H9 (cell line): ENCODE data around the gene MUSTN1. TPM values are rescaled to one million over a fixed set of nuclear protein-coding genes. Genes with fewer than 3 reads are reported as not detected.

Experiments used
- DNase-seq: peaks from one replicate; pipeline ENCODE4 v3.0.0-alpha.2; 2017
- H2AFZ ChIP-seq: one replicate; pipeline ENCODE4 v1.6.1; 2013; ENCODE audit warnings: mild to moderate bottlenecking, low read length, control low read depth, moderate library complexity
- H2AK5ac ChIP-seq: 2 replicates; pipeline ENCODE4 v1.6.1; 2013; ENCODE audit warnings: low read length, control low read depth, mixed read lengths; ENCODE audit not compliant: insufficient read length
- H2BK120ac ChIP-seq: one replicate; pipeline ENCODE4 v1.6.1; 2013; ENCODE audit warnings: low read depth, mild to moderate bottlenecking, low read length, control low read depth, inconsistent platforms; ENCODE audit not compliant: poor library complexity, severe bottlenecking
- H2BK12ac ChIP-seq: 2 replicates; pipeline ENCODE4 v1.6.1; 2013; ENCODE audit warnings: low read length, control low read depth, mixed read lengths, low read depth; ENCODE audit not compliant: insufficient read length
- H2BK15ac ChIP-seq: 2 replicates; pipeline ENCODE4 v1.6.1; 2013; ENCODE audit warnings: low read depth, low read length, control low read depth
- H2BK20ac ChIP-seq: one replicate; pipeline ENCODE4 v1.6.1; 2013; ENCODE audit warnings: low read depth, mild to moderate bottlenecking, low read length, control low read depth, inconsistent platforms; ENCODE audit not compliant: poor library complexity, severe bottlenecking
- H2BK5ac ChIP-seq: 2 replicates; pipeline ENCODE4 v1.6.1; 2013; ENCODE audit warnings: low read length, control low read depth, mixed read lengths; ENCODE audit not compliant: insufficient read length
- H3K14ac ChIP-seq: 2 replicates; pipeline ENCODE4 v1.6.1; 2013; ENCODE audit warnings: low read length, control low read depth; ENCODE audit not compliant: insufficient read depth
- H3K18ac ChIP-seq: 2 replicates; pipeline ENCODE4 v1.6.1; 2013; ENCODE audit warnings: low read depth, mild to moderate bottlenecking, mixed read lengths, low read length, control low read depth; ENCODE audit not compliant: insufficient read length
- H3K23ac ChIP-seq: 2 replicates; pipeline ENCODE4 v1.6.1; 2013; ENCODE audit warnings: low read length, control low read depth, mixed read lengths, low read depth; ENCODE audit not compliant: insufficient read length
- H3K23me2 ChIP-seq: 2 replicates; pipeline ENCODE4 v1.6.1; 2013; ENCODE audit warnings: low read depth, mild to moderate bottlenecking, mixed read lengths, low read length, control low read depth; ENCODE audit not compliant: insufficient read length, poor library complexity, severe bottlenecking
- H3K27ac ChIP-seq: 2 replicates; pipeline ENCODE4 v1.5.1; 2013; ENCODE audit warnings: low read length, control low read depth, mixed read lengths, low read depth; ENCODE audit not compliant: insufficient read length
- H3K27me3 ChIP-seq: 2 replicates; pipeline ENCODE4 v1.6.1; 2013; ENCODE audit warnings: low read length, control low read depth, inconsistent platforms; ENCODE audit not compliant: insufficient read depth
- H3K4ac ChIP-seq: 2 replicates; pipeline ENCODE4 v1.6.1; 2013; ENCODE audit warnings: low read depth, mild to moderate bottlenecking, control low read depth, inconsistent platforms, low read length, moderate library complexity
- H3K4me1 ChIP-seq: 2 replicates; pipeline ENCODE4 v1.6.1; 2013; ENCODE audit warnings: low read length, control low read depth, inconsistent platforms; ENCODE audit not compliant: insufficient read depth
- H3K4me2 ChIP-seq: 2 replicates; pipeline ENCODE4 v1.6.1; 2013; ENCODE audit warnings: low read length, control low read depth, mixed read lengths; ENCODE audit not compliant: insufficient read length, insufficient read depth
- H3K56ac ChIP-seq: 2 replicates; pipeline ENCODE4 v1.6.1; 2013; ENCODE audit warnings: low read depth, mild to moderate bottlenecking, mixed read lengths, low read length, control low read depth; ENCODE audit not compliant: insufficient read length
- H3K79me1 ChIP-seq: 2 replicates; pipeline ENCODE4 v1.6.1; 2013; ENCODE audit warnings: low read depth, mild to moderate bottlenecking, moderate library complexity, low read length, control low read depth, inconsistent platforms; ENCODE audit not compliant: insufficient read depth, poor library complexity, severe bottlenecking
- H3K79me2 ChIP-seq: 2 replicates; pipeline ENCODE4 v1.6.1; 2013; ENCODE audit warnings: low read length, control low read depth, inconsistent platforms; ENCODE audit not compliant: insufficient read depth
- H3K9ac ChIP-seq: 2 replicates; pipeline ENCODE4 v1.6.1; 2013; ENCODE audit warnings: low read length, control low read depth, mixed read lengths; ENCODE audit not compliant: insufficient read length; ENCODE audit errors: extremely low read depth
- H3K9me3 ChIP-seq: one replicate; pipeline ENCODE4 v1.6.1; 2013; ENCODE audit warnings: low read depth, low read length, inconsistent platforms; ENCODE audit not compliant: control insufficient read depth
- H3T11ph ChIP-seq: one replicate; pipeline ENCODE4 v1.6.1; 2013; ENCODE audit warnings: mild to moderate bottlenecking, low read length, control low read depth, inconsistent platforms
- H4K20me1 ChIP-seq: one replicate; pipeline ENCODE4 v1.6.1; 2013; ENCODE audit not compliant: control insufficient read depth, insufficient read length, insufficient read depth
- H4K5ac ChIP-seq: 2 replicates; pipeline ENCODE4 v1.6.1; 2013; ENCODE audit warnings: low read depth, mild to moderate bottlenecking, mixed read lengths, low read length, control low read depth; ENCODE audit not compliant: insufficient read length
- H4K8ac ChIP-seq: replicated peaks from 2 replicates; pipeline ENCODE4 v1.6.1; 2013; ENCODE audit warnings: low read length, control low read depth, mixed read lengths, low read depth; ENCODE audit not compliant: insufficient read length
- H4K91ac ChIP-seq: 2 replicates; pipeline ENCODE4 v1.6.1; 2013; ENCODE audit warnings: low read depth, mild to moderate bottlenecking, moderate library complexity, mixed read lengths, low read length, control low read depth; ENCODE audit not compliant: insufficient read length
- H3K27ac Mint-ChIP-seq, 3 experiments: 2 replicates in 2 of 3; 3 replicates in 1 of 3; pipeline ENCODE4 v1.8.0; 2020 to 2021; ENCODE audit warnings: mixed read lengths in 3 of 3, mild to moderate bottlenecking in 1 of 3, moderate library complexity in 1 of 3
- H3K27me3 Mint-ChIP-seq: 2 replicates; pipeline ENCODE4 v1.8.0; 2021; ENCODE audit warnings: low read depth, mild to moderate bottlenecking, moderate library complexity, mixed read lengths
- H3K36me3 Mint-ChIP-seq, 3 experiments: 2 replicates in 2 of 3; 3 replicates in 1 of 3; pipeline ENCODE4 v1.8.0; 2020 to 2021; ENCODE audit warnings: low read depth in 3 of 3, mixed read lengths in 3 of 3; ENCODE audit not compliant: insufficient read depth in 1 of 3
- H3K4me1 Mint-ChIP-seq, 2 experiments: 2 replicates each; pipeline ENCODE4 v1.8.0; 2020; ENCODE audit warnings: mixed read lengths in 2 of 2
- H3K4me3 Mint-ChIP-seq, 2 experiments: 2 replicates in 1 of 2; 3 replicates in 1 of 2; pipeline ENCODE4 v1.8.0; 2020 to 2021; ENCODE audit warnings: mild to moderate bottlenecking in 2 of 2, mixed read lengths in 2 of 2, moderate library complexity in 1 of 2
- H3K9me3 Mint-ChIP-seq, 2 experiments: 2 replicates in 1 of 2; 3 replicates in 1 of 2; pipeline ENCODE4 v1.8.0; 2020; ENCODE audit warnings: mild to moderate bottlenecking in 2 of 2, mixed read lengths in 2 of 2, moderate library complexity in 1 of 2
- CTCF ChIP-seq: fragments of 200-600 bp; sonication (generic); conservative IDR thresholded peaks from 3 replicates; pipeline ENCODE4 v1.8.0; 2021; ENCODE audit warnings: antibody characterized with exemption, mild to moderate bottlenecking
- WGBS: extraction: QIAGEN DNeasy Blood & Tissue Kit; methylation state at CpG from one replicate; pipeline ENCODE4 v1.1.7; 2013; ENCODE audit warnings: missing lambda C conversion rate, low lambda C conversion rate, mixed read lengths; ENCODE audit not compliant: insufficient read length; ENCODE audit errors: extremely low coverage; 5-methylcytosine and 5-hydroxymethylcytosine counted together
- total RNA-seq: library from RNA; stranded (reverse); gene quantifications from 2 replicates; pipeline ENCODE4 v1.2.1, GENCODE V29; 2021

MUSTN1 gene
- total RNA-seq, 1 experiment from 2014 or later, result 0.72 TPM

GRCh38 chr3:52879090-52879489 lies 44.3 kb upstream of the MUSTN1 start:
- Mint-ChIP-seq H3K9me3 (no peaks in the 10 kb centered on the region), H3K4me1 (peaks cover 14 to 15% of the 10 kb centered on the region in 2 experiments), H3K4me3 (no peak overlapping the region), H3K36me3 (peaks cover 0 to 2% (median 0%) of the 10 kb centered on the region in 3 experiments; a peak in 2 of 7 replicates), H3K27me3 (no peaks in the 10 kb centered on the region), H3K27ac (peak overlapping the region in 1 of 3 experiments; percentile 27; a peak in 1 of 7 replicates)
- Histone ChIP-seq H2BK12ac (no peak overlapping the region), H3K4me1 (no peaks in the 10 kb centered on the region; the same call in 1 of the 2 replicates), H2BK5ac (no peak overlapping the region), H3K14ac (no peak overlapping the region), H3K79me2 (no peaks in the 10 kb centered on the region), H4K91ac (no peak overlapping the region), H3K56ac (no peak overlapping the region), H4K20me1 (no peaks in the 10 kb centered on the region), H3K23ac (no peak overlapping the region), H3K9me3 (no peaks in the 10 kb centered on the region), H2BK15ac (no peak overlapping the region), H2BK120ac (no peak overlapping the region), H3T11ph (no peak overlapping the region), H2BK20ac (no peak overlapping the region), H3K27me3 (no peaks in the 10 kb centered on the region), H4K8ac (no peak overlapping the region), H3K18ac (no peak overlapping the region), H3K4me2 (no peak overlapping the region), H3K79me1 (no peaks in the 10 kb centered on the region), H3K9ac (no peak overlapping the region), H3K4ac (no peak overlapping the region), H3K23me2 (no peaks in the 10 kb centered on the region), H3K27ac (no peak overlapping the region), H4K5ac (no peak overlapping the region), H2AK5ac (no peak overlapping the region), H2AFZ (no peak overlapping the region)
- no CpG with 5 or more reads among the region's 4 CpGs for WGBS
- peak; percentile 42 for DNase-seq
- TF ChIP-seq CTCF, result peak; percentile 55
